Activated CD4-positive, CD25-positive, alpha-beta regulatory T cell treated with anti-CD3 and anti-CD28 coated beads, Interleukin-2, amount 50 U/mL, for 16 hours (primary cell): Measurements from ENCODE around the gene GINS2.

Source experiments
- DNase-seq: peaks from one replicate; pipeline ENCODE4 v3.0.0-alpha.2; 2020; ENCODE audit warnings: low read depth, low spot score

Gene GINS2

GRCh38 chr16:85716022-85716679, 27.4 kb upstream of the GINS2 start:
- DNase-seq = no peak

GRCh38 chr16:85715169-85716021, 26.6 kb upstream of the GINS2 start:
- DNase-seq = no peak

GRCh38 chr16:85712801-85713200, 24.0 kb upstream of the GINS2 start:
- DNase-seq = no peak

DNA sequence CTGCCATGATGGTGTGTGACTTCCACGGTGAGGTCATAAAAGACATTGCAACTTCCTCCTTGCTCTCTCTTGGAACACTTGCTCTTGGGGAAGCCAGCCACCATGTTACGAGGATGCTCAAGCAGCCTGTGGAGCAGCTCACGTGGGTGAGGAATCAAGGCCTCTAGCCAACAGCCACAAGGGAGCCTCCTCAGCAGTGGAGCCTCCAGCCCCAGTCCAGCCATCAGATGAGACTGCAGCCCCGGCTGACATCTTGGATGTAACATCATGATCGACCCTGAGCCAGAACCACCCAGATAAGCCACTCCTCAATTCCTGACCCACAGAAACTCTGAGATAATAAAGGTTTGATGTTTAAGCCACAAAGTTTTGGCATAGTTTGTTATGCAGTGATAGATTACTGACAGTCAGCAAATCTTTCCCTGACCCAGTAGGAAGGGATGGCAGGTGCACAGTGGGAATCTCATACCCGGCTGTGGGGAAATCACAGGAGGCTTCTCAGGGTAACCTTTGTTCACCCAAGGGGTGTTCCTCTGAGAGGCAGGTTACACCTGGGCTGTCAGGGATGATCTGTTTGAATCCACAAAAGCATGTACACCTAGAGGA, 23.3 kb upstream of the GINS2 start:
- DNase-seq = no peak

GRCh38 chr16:85710732-85711131, 22.0 kb upstream of the GINS2 start:
- DNase-seq = no peak

DNA sequence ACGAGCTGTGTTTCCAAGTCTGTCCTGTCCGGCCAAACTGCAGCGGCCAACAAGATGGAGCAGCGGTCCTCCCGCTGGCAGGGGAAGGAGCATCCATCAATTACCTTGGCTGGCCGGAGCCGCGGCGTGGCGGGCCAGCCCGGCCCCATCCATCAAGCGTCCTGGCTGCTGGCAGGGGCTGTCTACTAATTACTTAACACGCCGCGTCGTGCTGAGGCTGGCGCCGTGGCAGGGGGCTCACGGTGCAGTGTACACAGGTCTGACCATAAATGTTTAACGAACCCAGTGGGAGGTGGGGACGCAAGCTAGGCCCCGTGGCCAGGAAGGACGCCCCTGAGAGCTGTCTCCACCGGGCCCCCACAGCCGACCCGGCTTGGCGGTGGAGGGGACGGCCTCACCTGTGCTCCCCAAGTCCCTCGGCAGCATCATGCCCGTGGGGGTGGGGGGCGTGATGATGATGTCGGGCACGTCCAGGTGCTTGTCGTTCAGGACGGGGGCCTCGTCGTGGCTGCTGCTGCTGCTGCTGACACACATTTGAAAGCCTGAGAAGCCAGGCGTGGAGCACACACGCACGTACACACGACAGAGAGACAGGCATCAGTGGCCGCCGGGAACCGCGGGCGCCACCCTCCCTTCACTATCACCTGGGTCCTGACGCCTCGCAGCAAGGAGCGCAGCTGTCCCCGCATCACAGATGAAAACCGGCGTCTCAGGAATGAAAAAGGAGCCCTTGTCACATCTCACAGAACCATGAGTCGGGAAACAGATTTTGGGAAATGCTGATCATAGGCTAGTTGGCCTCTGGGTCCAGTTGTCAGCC, 21.2 kb upstream of the GINS2 start:
- no peak for DNase-seq

GRCh38 chr16:85708338-85708737, 19.6 kb upstream of the GINS2 start:
- no peak for DNase-seq

DNA sequence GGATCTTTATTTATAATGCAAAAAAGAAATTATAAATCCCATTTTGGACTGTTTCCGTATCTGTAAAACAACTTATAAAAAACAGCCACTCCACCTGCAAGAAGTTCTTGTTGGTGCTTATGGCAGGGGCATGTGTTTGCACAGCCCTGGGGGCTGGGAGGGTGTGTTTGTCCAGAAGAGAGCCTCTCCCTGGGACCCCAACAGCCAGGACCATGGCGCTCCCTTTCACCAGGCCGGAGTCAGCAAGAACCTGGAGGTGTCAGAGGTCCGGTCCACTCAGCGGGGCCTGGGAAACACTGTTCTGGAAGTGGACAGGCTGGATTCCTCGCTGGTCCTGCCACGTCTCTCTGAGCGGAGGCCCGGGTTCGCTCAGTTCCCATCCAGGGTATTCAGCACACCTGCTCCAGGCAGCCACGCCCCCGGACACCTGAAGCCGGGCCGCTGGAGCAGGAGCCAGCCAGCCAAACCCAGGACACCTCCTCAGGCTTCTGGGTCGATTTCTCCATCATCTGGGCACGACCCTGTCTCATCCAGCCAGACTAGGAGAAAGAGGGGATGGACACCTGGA, 18.9 kb upstream of the GINS2 start:
- DNase-seq = no peak

DNA sequence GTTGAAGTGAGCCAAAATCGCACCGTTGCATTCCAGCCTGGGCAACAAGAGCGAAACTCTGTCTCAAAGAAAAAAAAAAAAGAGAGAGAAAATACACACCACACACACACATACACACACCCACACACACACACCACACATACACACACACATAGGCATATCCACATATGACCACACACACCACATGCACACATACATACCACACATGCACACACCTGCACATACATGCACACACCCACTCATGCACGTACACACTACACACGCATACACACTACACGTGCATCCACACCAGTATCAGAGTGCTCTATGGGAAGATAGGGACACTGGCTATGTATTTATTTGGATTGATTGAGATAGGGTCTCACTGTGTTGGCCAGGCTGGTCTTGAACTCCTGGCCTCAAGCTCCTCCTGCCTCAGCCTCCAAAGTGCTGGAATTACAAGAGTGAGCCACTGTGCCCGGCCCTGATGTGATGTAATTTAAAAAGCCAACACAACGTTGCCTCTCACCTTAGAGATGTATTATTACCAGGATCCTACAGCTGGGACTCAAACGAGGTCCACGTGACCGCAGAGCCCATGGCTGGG, 17.8 kb upstream of the GINS2 start:
- DNase-seq = no peak

DNA sequence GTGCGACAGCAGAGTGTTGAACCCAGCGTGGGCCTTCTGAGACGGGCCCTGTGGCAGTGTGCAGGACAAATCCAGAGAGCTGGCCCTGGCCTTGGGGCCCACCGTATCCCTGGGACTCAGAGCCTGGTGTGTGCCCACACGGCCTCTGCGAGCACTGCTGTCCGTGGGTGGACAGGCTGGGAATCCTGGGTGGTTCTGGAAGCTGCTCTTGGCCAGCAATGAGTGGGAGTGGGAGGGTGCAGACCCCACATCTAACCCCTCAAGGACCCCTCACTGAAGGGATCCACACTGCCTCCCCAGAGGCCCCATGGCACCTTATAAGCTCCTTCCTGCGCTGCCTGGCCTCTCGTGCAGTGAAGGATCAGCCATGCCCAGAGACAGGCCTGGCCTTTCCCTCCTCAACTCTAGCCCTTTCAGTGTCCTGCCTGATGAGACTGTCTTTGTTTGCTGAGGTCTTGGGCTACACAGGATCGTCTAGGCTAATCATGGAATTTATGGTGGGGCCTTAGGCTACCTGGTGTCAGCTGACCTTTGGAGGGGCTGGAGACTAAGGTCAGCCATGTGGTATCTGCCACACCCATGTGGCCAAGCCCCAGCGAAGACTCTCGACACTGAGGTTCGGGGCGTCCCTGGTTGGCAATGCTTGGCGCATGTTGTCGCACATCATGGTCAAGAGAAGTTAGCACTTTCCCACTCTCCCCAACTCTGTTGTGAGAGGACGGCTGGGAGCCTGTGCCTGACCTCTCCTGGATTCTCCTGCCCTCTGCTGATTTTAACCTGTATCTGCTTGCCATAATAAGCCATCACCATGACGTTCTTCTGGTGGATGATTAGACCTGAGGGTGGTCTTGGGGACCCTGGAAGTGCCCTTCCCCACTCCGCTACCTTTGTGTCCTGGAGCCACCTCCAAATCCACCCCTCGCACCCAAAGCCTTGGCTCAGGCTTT, 16.4 kb upstream of the GINS2 start:
- DNase-seq = no peak

DNA sequence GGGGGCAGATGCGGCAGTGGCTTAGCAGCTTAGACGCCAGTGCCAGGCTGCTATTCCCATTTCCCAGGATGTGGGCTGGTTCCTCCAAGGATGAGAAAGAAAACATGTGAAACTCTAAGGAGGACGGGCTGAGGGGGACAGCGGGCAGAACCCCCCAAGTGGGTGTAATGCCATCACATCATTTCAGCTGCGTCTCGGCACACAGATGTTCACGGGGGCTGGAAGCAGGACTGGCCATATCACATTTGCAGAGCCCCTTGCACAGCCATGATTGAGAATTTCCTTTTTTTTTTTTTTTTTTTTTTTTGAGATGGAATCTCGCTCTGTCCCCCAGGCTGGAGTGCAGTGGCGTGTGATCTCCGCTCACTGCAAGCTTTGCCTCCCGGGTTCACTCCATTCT, 15.3 kb upstream of the GINS2 start:
- no peak for DNase-seq

GRCh38 chr16:85699628-85700027, 10.9 kb upstream of the GINS2 start:
- DNase-seq = no peak

DNA sequence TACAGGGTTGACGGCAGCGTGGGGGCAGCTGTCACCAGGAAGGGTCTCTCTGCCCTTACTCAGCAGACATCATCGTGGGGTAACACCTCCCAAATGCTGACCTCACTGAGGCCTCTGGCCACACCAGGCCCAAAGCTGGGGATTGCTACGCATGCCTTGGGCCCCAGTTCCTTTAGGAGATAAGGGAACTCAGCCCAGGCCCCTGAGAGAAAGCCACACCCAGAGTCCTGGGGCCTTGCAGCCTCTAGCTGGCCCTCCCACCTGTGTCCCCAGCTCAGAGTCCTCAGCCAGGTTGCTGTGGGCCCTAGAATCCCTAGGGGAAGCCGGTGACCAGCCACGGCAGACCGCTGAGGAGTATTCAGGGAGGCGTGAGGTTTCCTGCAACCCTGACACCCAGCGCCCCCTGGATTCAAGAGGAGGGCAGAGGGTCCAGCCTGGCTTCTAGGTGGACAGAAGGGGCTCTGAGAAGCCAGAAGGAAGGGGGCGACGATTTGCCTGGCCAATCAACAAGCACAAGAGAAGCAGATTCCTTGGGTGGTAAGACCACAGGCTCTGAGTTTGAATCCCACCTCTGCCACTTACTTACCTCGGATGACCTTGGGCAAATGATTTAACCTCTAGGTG, 10.3 kb upstream of the GINS2 start:
- DNase-seq = no peak

GRCh38 chr16:85698459-85698891, 9.7 kb upstream of the GINS2 start:
- DNase-seq = no peak

DNA sequence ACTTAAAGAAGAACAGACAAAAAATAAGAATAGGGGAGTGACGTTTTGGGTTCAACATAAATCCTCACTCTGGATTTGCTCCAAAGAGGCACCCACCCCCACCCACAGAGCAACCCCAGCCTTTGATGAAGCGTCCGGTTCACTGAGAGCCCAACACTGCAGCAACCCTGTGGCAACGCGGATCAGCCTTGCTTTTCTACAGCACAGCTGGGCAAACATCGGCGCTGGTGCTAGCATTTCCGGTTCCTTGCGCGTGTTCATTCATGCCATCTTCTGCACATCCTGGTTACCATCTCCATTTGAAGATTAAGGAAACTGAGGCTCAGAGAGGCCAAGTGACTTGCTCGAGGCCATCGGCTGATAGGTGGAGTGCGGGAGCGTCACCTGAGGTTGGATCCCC, 8.7 kb upstream of the GINS2 start:
- DNase-seq = no peak

DNA sequence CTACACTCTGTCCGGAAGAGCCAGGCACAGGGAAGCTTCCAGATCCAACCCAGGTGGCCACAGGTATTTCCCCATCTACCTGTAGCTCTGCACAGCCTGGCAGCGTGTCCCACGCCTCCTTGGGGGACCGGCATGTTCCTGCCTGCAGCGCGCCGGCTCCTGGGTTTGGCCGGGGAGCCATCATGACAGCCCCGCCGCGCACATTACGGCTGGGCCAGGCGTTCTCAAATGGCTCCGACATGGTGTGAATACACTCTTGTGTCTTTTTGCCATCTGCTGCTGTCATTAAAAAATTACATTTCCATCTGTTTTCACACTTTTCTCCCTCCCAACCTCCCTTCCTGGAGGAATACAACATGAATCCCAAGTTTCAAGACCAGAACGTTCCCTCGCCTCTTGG, 8.0 kb upstream of the GINS2 start:
- no peak for DNase-seq

- DNase-seq = no peak
Observed at GRCh38 chr16:85695196-85696128, 6.7 kb upstream of the GINS2 start.

DNA sequence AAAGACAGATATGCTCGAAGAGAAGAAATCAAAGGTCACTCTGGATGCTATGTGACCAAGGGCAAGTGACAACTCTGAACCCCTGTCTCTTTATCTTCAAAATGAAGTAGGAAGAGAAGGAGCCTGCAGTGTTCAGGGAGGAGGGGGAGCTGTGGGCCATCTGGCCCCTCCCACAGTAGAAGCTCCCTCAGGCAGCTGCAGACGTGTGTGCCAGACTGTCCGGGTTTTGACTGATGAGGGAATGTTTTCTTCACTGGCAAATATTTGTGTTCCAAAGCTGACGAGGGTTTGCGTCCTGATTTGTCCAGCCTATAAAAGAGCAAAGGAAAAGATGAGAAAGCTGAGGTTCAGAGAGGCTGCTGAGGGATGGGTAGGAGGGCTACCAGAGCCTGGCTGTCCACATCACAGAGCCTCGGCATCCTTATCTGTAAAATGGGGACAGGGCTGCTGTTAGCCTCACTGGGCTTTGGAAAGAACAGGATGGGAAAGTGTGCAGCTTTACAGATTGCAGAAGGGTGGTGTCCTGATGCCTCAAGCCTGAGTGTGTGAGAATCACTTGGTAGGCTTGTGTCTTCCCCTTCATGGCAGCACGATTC, 1.8 kb upstream of the GINS2 start:
- DNase-seq = no peak
